Measurements from ENCODE around the gene PARN. TPM values are rescaled to one million over a fixed set of nuclear protein-coding genes. Genes with fewer than 3 reads are reported as not detected.
A peak's percentile ranks its signal among the peaks of the same experiment; 100 is the strongest.

PARN gene
- total and polyA plus RNA-seq, 2 experiments from 2014 or later, result 32.5 to 61.3 TPM

GRCh38 chr16:14510581-14510938 is 119.5 kb downstream of the PARN start (continued):
- TF ChIP-seq, protein P1, sequence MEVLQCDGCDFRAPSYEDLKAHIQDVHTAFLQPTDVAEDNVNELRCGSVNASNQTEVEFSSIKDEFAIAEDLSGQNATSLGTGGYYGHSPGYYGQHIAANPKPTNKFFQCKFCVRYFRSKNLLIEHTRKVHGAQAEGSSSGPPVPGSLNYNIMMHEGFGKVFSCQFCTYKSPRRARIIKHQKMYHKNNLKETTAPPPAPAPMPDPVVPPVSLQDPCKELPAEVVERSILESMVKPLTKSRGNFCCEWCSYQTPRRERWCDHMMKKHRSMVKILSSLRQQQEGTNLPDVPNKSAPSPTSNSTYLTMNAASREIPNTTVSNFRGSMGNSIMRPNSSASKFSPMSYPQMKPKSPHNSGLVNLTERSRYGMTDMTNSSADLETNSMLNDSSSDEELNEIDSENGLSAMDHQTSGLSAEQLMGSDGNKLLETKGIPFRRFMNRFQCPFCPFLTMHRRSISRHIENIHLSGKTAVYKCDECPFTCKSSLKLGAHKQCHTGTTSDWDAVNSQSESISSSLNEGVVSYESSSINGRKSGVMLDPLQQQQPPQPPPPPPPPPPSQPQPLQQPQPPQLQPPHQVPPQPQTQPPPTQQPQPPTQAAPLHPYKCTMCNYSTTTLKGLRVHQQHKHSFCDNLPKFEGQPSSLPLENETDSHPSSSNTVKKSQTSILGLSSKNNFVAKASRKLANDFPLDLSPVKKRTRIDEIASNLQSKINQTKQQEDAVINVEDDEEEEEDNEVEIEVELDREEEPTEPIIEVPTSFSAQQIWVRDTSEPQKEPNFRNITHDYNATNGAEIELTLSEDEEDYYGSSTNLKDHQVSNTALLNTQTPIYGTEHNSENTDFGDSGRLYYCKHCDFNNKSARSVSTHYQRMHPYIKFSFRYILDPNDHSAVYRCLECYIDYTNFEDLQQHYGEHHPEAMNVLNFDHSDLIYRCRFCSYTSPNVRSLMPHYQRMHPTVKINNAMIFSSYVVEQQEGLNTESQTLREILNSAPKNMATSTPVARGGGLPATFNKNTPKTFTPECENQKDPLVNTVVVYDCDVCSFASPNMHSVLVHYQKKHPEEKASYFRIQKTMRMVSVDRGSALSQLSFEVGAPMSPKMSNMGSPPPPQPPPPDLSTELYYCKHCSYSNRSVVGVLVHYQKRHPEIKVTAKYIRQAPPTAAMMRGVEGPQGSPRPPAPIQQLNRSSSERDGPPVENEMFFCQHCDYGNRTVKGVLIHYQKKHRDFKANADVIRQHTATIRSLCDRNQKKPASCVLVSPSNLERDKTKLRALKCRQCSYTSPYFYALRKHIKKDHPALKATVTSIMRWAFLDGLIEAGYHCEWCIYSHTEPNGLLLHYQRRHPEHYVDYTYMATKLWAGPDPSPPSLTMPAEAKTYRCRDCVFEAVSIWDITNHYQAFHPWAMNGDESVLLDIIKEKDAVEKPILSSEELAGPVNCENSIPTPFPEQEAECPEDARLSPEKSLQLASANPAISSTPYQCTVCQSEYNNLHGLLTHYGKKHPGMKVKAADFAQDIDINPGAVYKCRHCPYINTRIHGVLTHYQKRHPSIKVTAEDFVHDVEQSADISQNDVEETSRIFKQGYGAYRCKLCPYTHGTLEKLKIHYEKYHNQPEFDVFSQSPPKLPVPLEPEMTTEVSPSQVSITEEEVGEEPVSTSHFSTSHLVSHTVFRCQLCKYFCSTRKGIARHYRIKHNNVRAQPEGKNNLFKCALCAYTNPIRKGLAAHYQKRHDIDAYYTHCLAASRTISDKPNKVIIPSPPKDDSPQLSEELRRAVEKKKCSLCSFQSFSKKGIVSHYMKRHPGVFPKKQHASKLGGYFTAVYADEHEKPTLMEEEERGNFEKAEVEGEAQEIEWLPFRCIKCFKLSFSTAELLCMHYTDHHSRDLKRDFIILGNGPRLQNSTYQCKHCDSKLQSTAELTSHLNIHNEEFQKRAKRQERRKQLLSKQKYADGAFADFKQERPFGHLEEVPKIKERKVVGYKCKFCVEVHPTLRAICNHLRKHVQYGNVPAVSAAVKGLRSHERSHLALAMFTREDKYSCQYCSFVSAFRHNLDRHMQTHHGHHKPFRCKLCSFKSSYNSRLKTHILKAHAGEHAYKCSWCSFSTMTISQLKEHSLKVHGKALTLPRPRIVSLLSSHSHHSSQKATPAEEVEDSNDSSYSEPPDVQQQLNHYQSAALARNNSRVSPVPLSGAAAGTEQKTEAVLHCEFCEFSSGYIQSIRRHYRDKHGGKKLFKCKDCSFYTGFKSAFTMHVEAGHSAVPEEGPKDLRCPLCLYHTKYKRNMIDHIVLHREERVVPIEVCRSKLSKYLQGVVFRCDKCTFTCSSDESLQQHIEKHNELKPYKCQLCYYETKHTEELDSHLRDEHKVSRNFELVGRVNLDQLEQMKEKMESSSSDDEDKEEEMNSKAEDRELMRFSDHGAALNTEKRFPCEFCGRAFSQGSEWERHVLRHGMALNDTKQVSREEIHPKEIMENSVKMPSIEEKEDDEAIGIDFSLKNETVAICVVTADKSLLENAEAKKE (CRISPR knock-in tag; IDR thresholded peaks at IDR 0.05), result no peak
- TF ChIP-seq POLR2AphosphoS5 (IDR thresholded peaks at IDR 0.05; ENCODE audit: low read depth) (no peak), ZNF114 (CRISPR knock-in tag; IDR thresholded peaks at IDR 0.05) (no peak), EZH2 (IDR thresholded peaks at IDR 0.05; ENCODE audit: low read depth, unreplicated experiment) (no peak), EZH2phosphoT487 (IDR thresholded peaks at IDR 0.05; ENCODE audit: unreplicated experiment) (no peak), ETS1 (IDR thresholded peaks at IDR 0.05) (no peak), JUNB (IDR thresholded peaks at IDR 0.05; ENCODE audit: unreplicated experiment) (no peak)

GRCh38 chr16:14509675-14510132 is 120.4 kb downstream of the PARN start:
- H3K27me3 ChIP-seq (ENCODE audit: insufficient read depth), result no peaks in the 10 kb centered on the region
- H3K4me2 ChIP-seq, result peak overlapping the region; percentile 2
- H3K79me2 ChIP-seq (replicated peaks; ENCODE audit: insufficient read depth), result no peaks in the 10 kb centered on the region
- H3K9me2 ChIP-seq (ENCODE audit: insufficient read depth), result no peaks in the 10 kb centered on the region
- Mint-ChIP-seq H3K4me1 (peaks cover 24% of the 10 kb centered on the region), H3K27me3 (ENCODE audit: insufficient read depth, low read depth, poor library complexity) (peaks cover 4% of the 10 kb centered on the region), H3K4me3 (no peak overlapping the region), H3K9me3 (no peaks in the 10 kb centered on the region), H3K27ac (peak overlapping the region; percentile 75), H3K36me3 (ENCODE audit: low read depth) (no peaks in the 10 kb centered on the region)
- no peak overlapping the region for H3K4me3 ChIP-seq
- H3K27ac ChIP-seq (ENCODE audit: low read depth), result peak overlapping the region; percentile 52
- H3K36me3 ChIP-seq (ENCODE audit: insufficient read depth), result no peaks in the 10 kb centered on the region
- no peaks in the 10 kb centered on the region for H3F3A ChIP-seq (replicated peaks; ENCODE audit: low read depth)
- ATAC-seq (peak; percentile 91), DNase-seq (ENCODE audit: low spot score) (peak; percentile 63)
- no peak overlapping the region for H2AFZ ChIP-seq
- no peaks in the 10 kb centered on the region for H4K20me1 ChIP-seq (replicated peaks; ENCODE audit: insufficient read depth)
- peaks cover 20% of the 10 kb centered on the region for H3K4me1 ChIP-seq (ENCODE audit: insufficient read depth)
- TF ChIP-seq POLR2AphosphoS5 (IDR thresholded peaks at IDR 0.05; ENCODE audit: low read depth), result no peak
- no peak for TF ChIP-seq EZH2phosphoT487 (IDR thresholded peaks at IDR 0.05; ENCODE audit: unreplicated experiment)
- TF ChIP-seq NANOG (IDR thresholded peaks at IDR 0.05; ENCODE audit: borderline replicate concordance), result no peak
- TF ChIP-seq EZH2 (IDR thresholded peaks at IDR 0.05; ENCODE audit: low read depth, unreplicated experiment), result no peak
- TF ChIP-seq, protein P1 (CRISPR knock-in tag; IDR thresholded peaks at IDR 0.05), result no peak
- TF ChIP-seq ZNF331 (CRISPR knock-in tag; IDR thresholded peaks at IDR 0.05; ENCODE audit: low read depth), result no peak

Data from GM23338 (cell line).